ENCODE data around the gene ZCCHC7. TPM values are rescaled to one million over a fixed set of nuclear protein-coding genes. Genes with fewer than 3 reads are reported as not detected.

The ZCCHC7 gene
- total and polyA plus RNA-seq, 10 of the 15 experiments (the other 5 are each of a cell fraction or from before 2014, with no cell fraction given): 42.9 to 178 (median 53.3) TPM

DNA sequence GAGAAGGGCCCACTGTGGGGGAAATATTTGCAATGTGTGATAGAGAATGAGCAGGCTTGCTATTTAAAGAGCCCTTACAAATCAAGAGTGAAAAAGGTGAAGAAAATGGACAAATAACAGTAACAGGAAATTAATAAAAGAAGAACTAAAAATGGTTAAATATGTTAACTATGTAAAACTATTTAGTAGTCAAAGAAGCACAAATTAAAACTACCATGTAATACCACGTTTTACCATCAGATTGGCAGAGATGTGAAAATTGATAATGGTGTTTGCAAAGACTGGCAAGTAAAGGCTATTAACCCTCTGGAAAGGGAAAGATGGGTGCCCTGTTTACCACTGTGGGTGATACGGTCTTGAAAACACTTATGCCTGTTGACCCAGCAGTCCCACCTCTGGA is 279.0 kb downstream of the ZCCHC7 start:
- in situ Hi-C loops (cut with MboI): no loop called here

More for the DNA sequence above, 279.0 kb downstream of the ZCCHC7 start:
- ChIA-PET POLR2A (no interaction called here), CTCF (interaction anchor here (1.0 to 8.5 kb wide), 5 partner anchors 8 to 26 kb away, joined by 3 to 59 read pairs (median 5); no protein-coding TSS in a partner anchor), SMC1A (ENCODE audit: uncharacterized antibody, unreplicated experiment) (interaction anchor here (0.8 to 1.6 kb wide), 8 partner anchors 8 to 43 kb away, joined by 3 to 7 read pairs (median 4); no protein-coding TSS in a partner anchor), RAD21 (ENCODE audit: unreplicated experiment) (interaction anchor here (0.8 to 1.2 kb wide), 5 partner anchors 9 to 95 kb away, joined by 3 to 5 read pairs (median 3); no protein-coding TSS in a partner anchor)
- BruUV-seq (replicated peaks): no TSS peak
- peaks cover 1% of the 10 kb centered on the region for H3K79me2 ChIP-seq (ENCODE audit: control insufficient read depth, insufficient read depth, low read length)
- no peaks in the 10 kb centered on the region for H3K27me3 ChIP-seq (replicated peaks in 1 of 2; ENCODE audit: control insufficient read depth in 2 of 2, insufficient read depth in 2 of 2, low read length in 1 of 2)
- no peak overlapping the region for H3K9ac ChIP-seq (ENCODE audit: control insufficient read depth, insufficient read depth, low read length)
- 39% methylated on average over 2 of the region's 2 CpGs for WGBS (ENCODE audit: insufficient coverage, insufficient replicate concordance, low lambda C conversion rate, missing lambda C conversion rate)
- no peak overlapping the region for H3K4me3 ChIP-seq
- H3K4me2 ChIP-seq (ENCODE audit: control insufficient read depth, insufficient read depth): peak overlapping the region; percentile 31; the same call in 1 of the 2 replicates
- no peak for FAIRE-seq
- H4K20me1 ChIP-seq (ENCODE audit: control insufficient read depth, insufficient read depth): no peaks in the 10 kb centered on the region
- H3K36me3 ChIP-seq (ENCODE audit: control insufficient read depth in 2 of 2, insufficient read depth in 2 of 2, low read length in 1 of 2): no peaks in the 10 kb centered on the region
- TF ChIP-seq RUNX3 (IDR thresholded peaks at IDR 0.05; ENCODE audit: low read length): no peak
- no peak for TF ChIP-seq ZNF217 (IDR thresholded peaks at IDR 0.05)
- TF ChIP-seq RB1 (IDR thresholded peaks at IDR 0.05; ENCODE audit: borderline replicate concordance): no peak
- TF ChIP-seq, protein P1, sequence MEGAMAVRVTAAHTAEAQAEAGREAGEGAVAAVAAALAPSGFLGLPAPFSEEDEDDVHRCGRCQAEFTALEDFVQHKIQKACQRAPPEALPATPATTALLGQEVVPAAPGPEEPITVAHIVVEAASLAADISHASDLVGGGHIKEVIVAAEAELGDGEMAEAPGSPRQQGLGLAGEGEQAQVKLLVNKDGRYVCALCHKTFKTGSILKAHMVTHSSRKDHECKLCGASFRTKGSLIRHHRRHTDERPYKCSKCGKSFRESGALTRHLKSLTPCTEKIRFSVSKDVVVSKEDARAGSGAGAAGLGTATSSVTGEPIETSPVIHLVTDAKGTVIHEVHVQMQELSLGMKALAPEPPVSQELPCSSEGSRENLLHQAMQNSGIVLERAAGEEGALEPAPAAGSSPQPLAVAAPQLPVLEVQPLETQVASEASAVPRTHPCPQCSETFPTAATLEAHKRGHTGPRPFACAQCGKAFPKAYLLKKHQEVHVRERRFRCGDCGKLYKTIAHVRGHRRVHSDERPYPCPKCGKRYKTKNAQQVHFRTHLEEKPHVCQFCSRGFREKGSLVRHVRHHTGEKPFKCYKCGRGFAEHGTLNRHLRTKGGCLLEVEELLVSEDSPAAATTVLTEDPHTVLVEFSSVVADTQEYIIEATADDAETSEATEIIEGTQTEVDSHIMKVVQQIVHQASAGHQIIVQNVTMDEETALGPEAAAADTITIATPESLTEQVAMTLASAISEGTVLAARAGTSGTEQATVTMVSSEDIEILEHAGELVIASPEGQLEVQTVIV (IDR thresholded peaks at IDR 0.05; ENCODE audit: borderline replicate concordance, partially characterized antibody): no peak
- TF ChIP-seq, protein P2, sequence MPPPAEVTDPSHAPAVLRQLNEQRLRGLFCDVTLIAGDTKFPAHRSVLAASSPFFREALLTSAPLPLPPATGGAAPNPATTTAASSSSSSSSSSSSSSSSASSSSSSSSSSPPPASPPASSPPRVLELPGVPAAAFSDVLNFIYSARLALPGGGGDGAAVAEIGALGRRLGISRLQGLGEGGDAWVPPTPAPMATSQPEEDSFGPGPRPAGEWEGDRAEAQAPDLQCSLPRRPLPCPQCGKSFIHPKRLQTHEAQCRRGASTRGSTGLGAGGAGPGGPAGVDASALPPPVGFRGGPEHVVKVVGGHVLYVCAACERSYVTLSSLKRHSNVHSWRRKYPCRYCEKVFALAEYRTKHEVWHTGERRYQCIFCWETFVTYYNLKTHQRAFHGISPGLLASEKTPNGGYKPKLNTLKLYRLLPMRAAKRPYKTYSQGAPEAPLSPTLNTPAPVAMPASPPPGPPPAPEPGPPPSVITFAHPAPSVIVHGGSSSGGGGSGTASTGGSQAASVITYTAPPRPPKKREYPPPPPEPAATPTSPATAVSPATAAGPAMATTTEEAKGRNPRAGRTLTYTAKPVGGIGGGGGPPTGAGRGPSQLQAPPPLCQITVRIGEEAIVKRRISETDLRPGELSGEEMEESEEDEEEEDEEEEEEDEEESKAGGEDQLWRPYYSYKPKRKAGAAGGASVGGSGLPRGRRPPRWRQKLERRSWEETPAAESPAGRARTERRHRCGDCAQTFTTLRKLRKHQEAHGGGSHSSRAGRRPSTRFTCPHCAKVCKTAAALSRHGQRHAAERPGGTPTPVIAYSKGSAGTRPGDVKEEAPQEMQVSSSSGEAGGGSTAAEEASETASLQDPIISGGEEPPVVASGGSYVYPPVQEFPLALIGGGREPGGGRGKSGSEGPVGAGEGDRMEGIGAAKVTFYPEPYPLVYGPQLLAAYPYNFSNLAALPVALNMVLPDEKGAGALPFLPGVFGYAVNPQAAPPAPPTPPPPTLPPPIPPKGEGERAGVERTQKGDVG (CRISPR knock-in tag; IDR thresholded peaks at IDR 0.05): no peak
- TF ChIP-seq MYB (IDR thresholded peaks at IDR 0.05; ENCODE audit: borderline replicate concordance, low read depth, low read length): no peak
- no peak for TF ChIP-seq HSF1 (IDR thresholded peaks at IDR 0.05; ENCODE audit: low read depth, low read length)
- peak overlapping the region; percentile 96 for H3K27ac ChIP-seq (ENCODE audit: control insufficient read depth, insufficient read depth)
- intact Hi-C loops (cut with micrococcal nuclease; ENCODE audit: unreplicated experiment): no loop called here
- DNase-seq (ENCODE audit: low read depth, low spot score): no peak
- H3K9me3 ChIP-seq (replicated peaks; ENCODE audit: control insufficient read depth, insufficient read depth, low read length): no peaks in the 10 kb centered on the region; the same call in 2 of the 3 replicates
- peak overlapping the region; percentile 25; the same call in 1 of the 2 replicates for H2AFZ ChIP-seq (ENCODE audit: control insufficient read depth, low read depth, low read length)
- H3K4me1 ChIP-seq (ENCODE audit: control insufficient read depth, insufficient read depth, low read length): peaks cover 45% of the 10 kb centered on the region
- ATAC-seq: no peak

All from GM12878 (cell line).